GM18520 (cell line): ENCODE measurements around the gene PHLDA1.

ENCODE experiments used
- ATAC-seq: cut with Tn5 transposase; IDR thresholded peaks from one replicate; pipeline ENCODE4 v1.9.1; 2021; ENCODE audit not compliant: unreplicated experiment

The PHLDA1 gene

DNA sequence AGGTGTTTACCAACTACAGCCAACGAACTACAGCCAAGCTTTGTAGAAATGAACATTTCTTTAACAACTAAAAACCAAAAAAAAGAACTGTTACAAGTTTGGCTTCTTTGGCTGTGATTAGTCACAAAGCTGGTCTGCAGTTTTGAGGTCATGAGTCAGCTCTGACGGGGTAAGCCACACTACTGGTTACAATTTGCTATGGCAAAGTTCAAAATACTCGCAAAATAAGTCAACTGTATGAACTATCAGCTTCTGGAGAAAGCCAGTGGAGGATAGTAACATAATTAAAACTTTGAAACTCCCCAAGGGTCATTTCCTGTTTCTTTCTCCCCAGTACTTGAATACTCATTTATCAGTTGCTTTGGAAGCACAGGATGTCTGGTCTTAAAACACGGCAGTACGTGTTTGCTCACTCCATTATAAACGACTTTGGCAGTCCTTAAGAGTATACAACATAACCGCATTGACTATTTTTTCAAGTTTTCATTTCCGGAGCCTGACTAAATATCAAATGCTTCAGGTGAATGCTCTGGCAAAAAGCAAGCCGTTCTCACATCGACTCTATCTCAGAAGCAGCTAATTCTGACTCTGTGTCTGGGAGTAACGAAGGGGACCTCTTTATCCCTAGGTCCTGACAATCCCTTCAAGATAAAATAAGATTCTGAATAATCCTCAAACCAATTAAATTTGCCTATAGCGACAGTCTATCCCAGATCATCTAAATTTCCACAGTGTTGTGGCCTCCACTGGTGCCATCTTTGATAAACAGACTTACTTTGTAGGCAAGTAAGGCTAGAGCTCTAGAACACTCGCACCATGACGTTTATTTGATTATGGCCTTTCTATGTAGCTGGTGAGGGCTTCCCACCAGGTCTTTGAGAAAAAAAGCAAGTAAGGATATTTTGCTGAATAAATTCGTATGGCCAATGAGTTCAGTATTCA, 10.6 kb downstream of the PHLDA1 start:
- no peak for ATAC-seq

DNA sequence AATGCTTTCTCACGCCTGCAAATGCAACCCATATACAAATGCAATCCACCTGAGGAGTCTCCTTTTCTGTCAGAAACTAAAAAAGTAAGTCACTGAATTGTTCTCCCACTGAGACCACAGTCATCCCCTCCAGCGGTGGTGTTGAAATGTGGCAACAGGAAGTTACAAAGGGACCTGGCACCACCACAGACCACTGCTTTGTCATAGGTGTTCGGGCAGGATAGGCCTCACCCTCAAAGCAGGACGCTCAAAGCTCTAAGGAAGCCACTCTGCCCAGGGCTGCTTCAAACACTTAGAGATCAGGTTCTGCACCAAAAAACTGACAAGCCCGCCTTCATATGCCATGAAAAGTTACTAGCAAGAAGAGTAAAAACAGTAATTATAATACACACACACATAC, 11.3 kb downstream of the PHLDA1 start:
- no peak for ATAC-seq

DNA sequence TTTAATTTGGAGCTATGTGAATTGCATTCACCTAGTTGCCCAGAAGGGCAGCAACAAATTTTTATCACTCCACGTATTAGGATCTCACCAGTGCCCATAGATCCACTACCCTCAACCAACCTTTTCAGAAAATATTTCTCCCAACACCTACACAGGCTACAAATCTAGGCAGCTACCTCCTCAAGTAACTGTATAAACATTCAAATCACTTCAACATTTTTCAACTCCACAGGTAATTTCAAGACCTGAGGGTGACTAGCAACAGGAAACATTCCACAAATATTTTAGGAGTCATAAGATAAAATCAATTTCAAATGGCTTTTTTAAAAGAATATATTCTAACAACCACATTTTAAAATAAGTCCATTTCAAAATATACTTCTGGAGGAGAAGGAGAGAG, 12.9 kb downstream of the PHLDA1 start:
- ATAC-seq, result no peak

- ATAC-seq, result no peak
These were observed 13.5 kb downstream of the PHLDA1 start for GRCh38 chr12:76018111-76018510.

DNA sequence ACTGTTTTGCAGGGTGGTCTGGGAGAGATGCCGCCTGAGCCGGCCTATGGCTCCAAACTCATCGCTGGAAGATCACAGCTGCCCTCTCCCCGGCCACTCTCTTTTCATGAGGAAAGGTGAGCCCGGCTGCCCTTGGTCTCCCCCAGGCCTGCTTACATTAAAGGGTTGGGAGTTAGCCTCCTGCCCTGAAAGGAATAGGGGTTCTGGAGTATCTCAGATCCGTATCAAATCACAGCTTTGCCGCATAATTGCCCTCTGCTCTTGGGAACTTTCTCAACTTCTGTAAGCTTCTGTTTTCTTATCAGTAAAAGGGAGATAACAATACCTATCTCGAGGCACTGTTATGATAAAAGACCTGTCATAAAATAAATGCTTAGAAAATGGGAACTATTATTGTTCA, 17.6 kb downstream of the PHLDA1 start:
- no peak for ATAC-seq

GRCh38 chr12:76013603-76014002, 18.0 kb downstream of the PHLDA1 start:
- no peak for ATAC-seq

- ATAC-seq, result no peak
These were observed 18.9 kb downstream of the PHLDA1 start for GRCh38 chr12:76012644-76013043.

DNA sequence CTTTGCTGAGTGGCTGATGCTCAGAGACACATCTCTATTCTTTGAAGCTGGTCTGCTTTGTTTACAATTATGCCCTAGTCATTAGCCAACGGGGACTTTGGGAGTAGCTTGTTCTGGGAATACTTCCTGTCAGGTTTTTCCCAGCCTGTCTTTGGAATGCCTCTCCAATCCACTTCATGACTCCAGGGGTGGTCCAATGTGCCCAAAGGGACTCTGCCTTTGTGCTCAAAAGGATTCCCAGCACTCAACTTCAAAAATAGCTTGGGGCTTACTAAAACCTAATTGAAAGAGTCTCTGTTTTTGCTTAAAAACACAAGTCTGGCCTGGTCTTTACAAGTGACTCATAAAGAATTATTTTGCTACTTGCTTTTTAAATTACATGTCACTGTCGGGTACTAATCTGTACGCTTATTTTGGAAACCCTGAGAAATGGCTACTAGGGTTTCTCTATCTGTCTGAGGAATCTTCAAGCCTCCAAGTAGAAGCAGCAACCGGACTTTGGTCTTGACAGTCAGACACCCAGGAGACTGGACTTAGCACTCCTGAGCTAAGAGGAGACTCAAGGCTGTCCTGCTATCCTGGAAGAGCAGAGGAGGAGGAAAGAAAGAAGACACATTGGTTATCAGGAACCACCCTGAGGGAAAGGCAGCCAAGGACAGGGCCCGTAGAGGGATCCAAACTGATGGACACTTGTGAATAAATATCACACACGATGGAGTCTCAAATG, 20.7 kb downstream of the PHLDA1 start:
- no peak for ATAC-seq

DNA sequence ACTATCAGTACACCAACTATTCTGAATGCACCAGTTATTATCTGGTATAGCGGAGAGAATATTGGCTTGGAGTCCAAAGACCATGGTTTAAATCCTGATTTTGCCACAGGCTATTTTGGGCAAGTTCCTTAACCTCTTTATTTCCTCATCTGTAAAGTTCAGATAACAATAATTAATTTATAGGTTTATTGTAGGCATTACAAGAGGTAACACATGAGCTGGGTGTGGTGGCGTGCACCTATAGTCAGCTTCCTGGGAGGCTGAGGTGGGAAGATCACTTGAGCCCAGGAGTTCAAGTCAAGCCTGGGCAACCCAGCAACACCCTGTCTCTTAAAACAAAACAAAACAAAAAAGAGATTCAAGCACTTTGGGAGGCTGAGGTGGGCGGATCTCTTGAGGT, 23.1 kb downstream of the PHLDA1 start:
- ATAC-seq, result no peak

DNA sequence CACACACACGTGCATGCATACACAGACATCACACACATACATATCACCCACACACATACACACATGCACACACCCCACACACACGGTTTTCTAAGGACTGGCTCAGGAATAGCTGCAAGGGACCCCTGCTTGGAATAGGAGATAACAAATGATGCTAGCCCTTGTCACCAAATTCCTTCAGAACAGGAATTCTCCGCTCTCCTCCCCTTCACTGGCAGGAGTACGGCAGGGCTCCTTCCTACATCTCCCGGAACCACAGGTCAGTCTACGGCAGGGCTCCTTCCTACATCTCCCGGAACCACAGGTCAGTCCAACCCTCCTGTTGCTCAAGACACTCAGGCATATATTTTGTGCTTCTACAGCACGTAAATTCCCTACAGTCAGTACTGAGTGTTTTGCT, 23.9 kb downstream of the PHLDA1 start:
- ATAC-seq, result no peak

DNA sequence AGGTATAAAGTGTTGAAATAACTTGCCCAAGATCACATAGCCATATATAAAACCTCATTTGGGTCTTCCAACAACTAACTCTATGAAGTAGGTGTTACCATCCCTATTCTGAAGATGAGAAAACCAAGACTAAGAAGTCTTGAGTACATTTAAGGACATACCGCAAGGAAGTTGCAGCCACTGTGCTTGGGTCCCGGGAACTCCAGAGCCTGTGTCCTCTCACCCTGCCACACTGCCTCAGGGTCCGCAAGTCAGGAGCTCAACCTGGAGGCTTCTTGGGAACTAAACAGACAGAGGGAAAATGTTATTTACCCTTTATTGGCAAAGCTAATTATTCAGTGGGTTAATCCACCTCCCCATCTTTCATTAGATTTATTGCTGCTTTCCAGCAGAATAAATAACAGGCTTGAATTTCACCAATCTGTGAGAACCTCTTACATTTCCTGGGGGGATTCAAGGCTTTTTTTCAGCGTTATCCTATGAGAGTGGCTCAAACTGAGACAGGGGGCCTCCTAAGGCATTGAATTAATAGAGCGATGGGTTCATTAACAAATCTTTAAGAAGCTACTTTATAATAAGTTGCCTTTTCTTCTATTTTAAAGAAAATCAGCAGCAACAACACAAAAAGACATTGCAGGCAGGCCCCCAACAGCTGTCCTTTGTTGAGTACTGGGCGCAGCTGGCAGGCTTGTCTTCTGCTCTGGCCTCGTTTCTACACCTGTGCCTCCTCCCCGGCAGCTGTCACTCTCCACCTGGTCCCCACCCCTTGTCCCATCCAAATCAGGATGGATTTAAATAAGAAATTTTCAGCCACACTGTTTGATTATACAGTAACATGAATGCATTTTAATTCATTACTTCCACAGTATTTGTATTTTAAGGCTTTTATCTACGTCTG, 25.3 kb downstream of the PHLDA1 start:
- ATAC-seq, result no peak

DNA sequence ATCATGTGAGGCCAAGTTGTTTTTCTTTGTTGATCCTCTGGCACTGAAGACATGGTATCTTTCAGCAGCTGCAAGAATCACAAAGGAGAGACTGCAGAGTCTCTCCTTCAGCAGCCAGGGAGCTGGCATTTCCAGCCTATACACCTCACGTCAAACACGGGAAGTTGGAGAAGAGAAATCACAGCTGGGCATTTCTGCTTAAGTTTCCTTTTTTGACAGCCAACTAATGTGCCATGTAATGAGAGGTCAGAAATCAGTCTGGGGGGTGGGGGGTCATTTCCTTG, 28.3 kb downstream of the PHLDA1 start:
- no peak for ATAC-seq

DNA sequence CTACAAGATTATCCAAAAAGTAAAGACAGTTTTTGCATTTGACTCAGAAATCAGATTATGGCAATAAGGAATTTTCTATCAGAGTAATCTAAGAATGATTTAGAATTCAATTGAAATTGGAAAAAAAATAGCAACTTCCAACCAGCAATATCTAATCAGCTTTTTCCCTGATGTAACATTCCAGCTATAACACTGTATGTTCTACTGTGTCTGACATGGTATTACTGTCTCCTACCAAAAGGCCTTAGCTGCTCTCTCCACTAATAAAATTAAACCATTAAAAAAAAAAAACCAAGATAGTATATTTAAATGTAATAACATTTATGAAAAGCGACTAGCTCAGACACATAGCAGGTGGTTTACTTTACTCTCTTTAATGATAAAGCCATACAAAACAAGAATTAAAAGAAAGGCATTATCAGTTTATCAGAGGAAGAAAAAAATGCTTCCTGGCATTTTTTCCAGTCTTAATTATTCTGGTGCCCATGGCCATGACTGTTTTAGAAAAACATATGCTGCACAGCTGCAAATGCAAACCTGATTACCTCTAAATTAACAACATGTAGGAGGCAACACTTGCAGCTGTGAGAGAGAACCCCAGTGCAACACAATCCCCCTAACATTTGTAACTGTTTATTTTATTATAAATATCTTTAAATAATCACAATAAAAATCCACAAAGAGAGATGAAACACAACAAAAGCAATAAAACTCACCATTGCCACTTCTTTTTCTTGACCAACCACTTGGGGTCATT, 28.8 kb downstream of the PHLDA1 start:
- no peak for ATAC-seq

DNA sequence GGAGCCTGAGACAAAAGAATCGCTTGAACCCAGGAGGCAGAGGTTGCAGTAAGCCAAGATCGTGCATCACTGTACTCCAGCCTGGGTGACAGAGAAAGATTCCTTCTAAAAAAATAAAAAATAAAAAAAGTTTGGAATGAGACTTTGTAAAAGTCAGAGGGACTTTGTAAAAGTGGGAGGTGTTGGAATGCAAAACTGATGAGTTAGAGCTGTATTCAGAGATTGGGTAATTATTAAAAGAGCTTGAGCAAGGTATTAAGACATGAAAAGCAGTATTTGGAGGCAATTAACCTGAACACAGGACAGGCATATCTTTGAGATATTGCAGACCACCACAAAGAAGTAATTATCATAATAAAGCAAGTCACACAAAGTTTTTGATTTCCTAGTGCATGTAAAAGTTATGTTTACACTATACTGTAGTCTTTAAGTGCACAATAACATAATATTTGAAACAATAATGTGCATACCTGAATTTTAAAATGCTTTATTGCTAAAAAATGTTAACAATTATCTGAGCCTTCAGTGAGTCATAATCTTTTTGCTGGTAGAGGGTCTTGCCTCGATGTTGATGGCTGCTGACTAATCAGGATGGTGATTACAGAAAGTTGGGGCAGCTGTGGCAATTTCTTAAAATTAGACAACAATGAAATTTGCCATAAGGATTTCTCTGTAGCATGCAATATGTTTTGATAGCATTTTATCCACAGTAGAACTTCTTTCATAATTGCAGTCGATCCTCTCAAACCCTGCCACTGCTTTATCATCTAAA, 33.1 kb downstream of the PHLDA1 start:
- no peak for ATAC-seq

- no peak for ATAC-seq
These were observed 33.9 kb downstream of the PHLDA1 start for GRCh38 chr12:75997658-75998057.

- no peak for ATAC-seq
These were observed 34.6 kb downstream of the PHLDA1 start for GRCh38 chr12:75996861-75997447.

DNA sequence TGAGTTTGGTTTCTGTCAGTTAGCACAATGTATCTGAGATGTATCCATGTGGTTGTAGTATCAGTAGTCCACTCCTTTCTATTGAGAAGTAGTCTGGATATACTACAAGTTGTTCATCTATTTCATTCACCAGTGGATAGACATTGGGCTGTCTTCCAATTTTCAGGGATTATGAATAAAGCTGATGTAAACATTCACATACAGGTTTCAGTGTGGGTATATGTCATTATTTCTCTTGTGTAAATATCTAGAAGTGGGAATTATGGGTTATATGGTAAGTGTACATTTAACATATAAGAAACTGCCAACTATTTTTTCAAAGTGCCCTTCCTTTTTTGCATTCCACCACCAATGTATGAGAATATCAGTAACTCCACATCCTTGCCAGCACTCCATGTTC, 35.9 kb downstream of the PHLDA1 start:
- no peak for ATAC-seq

DNA sequence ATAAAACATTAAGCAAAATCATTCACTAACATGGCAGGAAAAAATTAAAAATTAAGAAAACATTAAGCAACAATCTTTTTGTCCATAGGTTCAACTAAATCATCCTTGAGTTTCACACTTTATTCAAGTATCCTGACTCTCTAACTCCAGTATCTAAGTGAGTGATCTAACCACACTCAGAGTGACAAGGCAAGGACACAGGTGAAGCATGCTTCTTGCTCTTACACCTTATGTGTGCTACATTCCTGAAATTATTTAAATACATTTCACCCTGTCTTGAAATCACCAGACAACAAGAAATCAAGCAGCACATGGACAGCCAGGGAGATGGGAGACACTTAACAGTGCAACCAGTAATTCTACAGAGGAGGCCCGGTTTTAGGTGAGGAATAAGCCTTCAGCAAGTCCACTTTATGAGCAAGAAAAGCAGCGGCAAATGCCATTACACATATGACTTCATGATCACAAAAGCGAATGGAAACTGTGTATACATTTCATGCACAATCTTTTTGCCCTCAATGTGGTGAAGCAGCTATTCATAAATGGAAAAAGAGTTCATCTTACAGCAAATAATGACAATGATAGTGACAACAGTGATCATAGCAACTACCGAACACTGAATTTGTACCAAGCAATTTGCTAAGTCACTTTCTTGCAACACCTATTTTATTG, 37.4 kb downstream of the PHLDA1 start:
- ATAC-seq, result no peak

DNA sequence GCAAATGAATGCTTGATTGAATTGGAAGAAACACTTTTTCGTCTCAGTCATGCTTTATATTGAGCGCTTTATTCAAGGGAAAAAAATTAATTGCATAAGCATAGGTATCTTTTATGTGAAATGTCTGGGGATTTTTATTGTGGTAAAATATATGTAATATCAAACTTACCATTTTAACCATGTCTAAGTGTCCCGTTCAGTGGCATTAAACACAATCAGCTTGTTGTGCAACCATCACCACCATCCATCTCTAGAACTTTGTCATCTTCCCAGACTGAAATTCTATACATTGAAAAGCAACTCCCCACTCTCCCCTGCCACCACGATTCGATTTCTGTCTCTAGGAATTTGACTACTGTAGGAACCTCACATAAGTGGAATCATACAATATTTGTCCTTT, 39.8 kb downstream of the PHLDA1 start:
- ATAC-seq, result no peak
